ENCODE results near the gene DSG1. TPM values are rescaled to one million over a fixed set of nuclear protein-coding genes. Genes with fewer than 3 reads are reported as not detected.

DSG1 gene
- total RNA-seq, 1 experiment from 2014 or later: not detected

- H3K79me1 ChIP-seq (ENCODE audit: insufficient read depth, low read depth, low read length, poor library complexity, severe bottlenecking): no peaks in the 10 kb centered on the region
- H3K79me2 ChIP-seq (ENCODE audit: insufficient read depth, low read length): no peaks in the 10 kb centered on the region
- H3K4me2 ChIP-seq (ENCODE audit: insufficient read depth, insufficient read length, low read length): peak overlapping the region; percentile 12
- DNase-seq: no peak
- WGBS (ENCODE audit: extremely low coverage, insufficient read length, low lambda C conversion rate): no CpG with 5 or more reads among the region's 7 CpGs
- H3K9me3 Mint-ChIP-seq: no peaks in the 10 kb centered on the region
- H3K27ac ChIP-seq (ENCODE audit: insufficient read length, low read depth, low read length): no peak overlapping the region
- H3K56ac ChIP-seq (ENCODE audit: insufficient read length, low read depth, low read length): no peak overlapping the region
- H4K20me1 ChIP-seq (ENCODE audit: control insufficient read depth, insufficient read depth, insufficient read length): no peaks in the 10 kb centered on the region
- H3K4me1 Mint-ChIP-seq: peaks cover 16 to 21% of the 10 kb centered on the region in 2 experiments
- no peaks in the 10 kb centered on the region for H3K23me2 ChIP-seq (ENCODE audit: insufficient read length, low read depth, low read length, poor library complexity, severe bottlenecking)
- H3K9me3 ChIP-seq (ENCODE audit: control insufficient read depth, low read depth, low read length): no peaks in the 10 kb centered on the region
- no peak overlapping the region for H3K9ac ChIP-seq (ENCODE audit: extremely low read depth, insufficient read length, low read length)
- H4K91ac ChIP-seq (ENCODE audit: insufficient read length, low read depth, low read length): no peak overlapping the region
- H2BK5ac ChIP-seq (ENCODE audit: insufficient read length, low read length): no peak overlapping the region
- H2BK120ac ChIP-seq (ENCODE audit: low read depth, low read length, poor library complexity, severe bottlenecking): no peak overlapping the region
- H3K4ac ChIP-seq (ENCODE audit: low read depth, low read length): no peak overlapping the region
- no peak overlapping the region for H4K8ac ChIP-seq (replicated peaks; ENCODE audit: insufficient read length, low read depth, low read length)
- H3K4me1 ChIP-seq (ENCODE audit: insufficient read depth, low read length): peaks cover 3% of the 10 kb centered on the region; the same call in 1 of the 2 replicates
- no peak overlapping the region for H2AK5ac ChIP-seq (ENCODE audit: insufficient read length, low read length)
- no peak overlapping the region for H4K5ac ChIP-seq (ENCODE audit: insufficient read length, low read depth, low read length)
- TF ChIP-seq CTCF (conservative IDR thresholded peaks at IDR 0.05): no peak
- peak overlapping the region; percentile 48 for H2AFZ ChIP-seq (ENCODE audit: low read length)
- H3K27me3 Mint-ChIP-seq (ENCODE audit: low read depth): no peaks in the 10 kb centered on the region
- H2BK15ac ChIP-seq (ENCODE audit: low read depth, low read length): no peak overlapping the region
- no peak overlapping the region for H3K23ac ChIP-seq (ENCODE audit: insufficient read length, low read depth, low read length)
- no peaks in the 10 kb centered on the region for H3K27me3 ChIP-seq (ENCODE audit: insufficient read depth, low read length)
- H3T11ph ChIP-seq (ENCODE audit: low read length): peak overlapping the region; percentile 17
- no peaks in the 10 kb centered on the region for H3K36me3 Mint-ChIP-seq (ENCODE audit: insufficient read depth in 1 of 3, low read depth in 3 of 3)
- H3K27ac Mint-ChIP-seq: peak overlapping the region; percentile 8 to 86 (median 80); a peak in 5 of 7 replicates
- no peak overlapping the region for H3K18ac ChIP-seq (ENCODE audit: insufficient read length, low read depth, low read length)
- H2BK12ac ChIP-seq (ENCODE audit: insufficient read length, low read depth, low read length): no peak overlapping the region
- H3K4me3 Mint-ChIP-seq: peak overlapping the region in 1 of 2 experiments; percentile 25; a peak in 1 of 5 replicates
- H2BK20ac ChIP-seq (ENCODE audit: low read depth, low read length, poor library complexity, severe bottlenecking): no peak overlapping the region
- H3K14ac ChIP-seq (ENCODE audit: insufficient read depth, low read length): no peak overlapping the region
Measured at GRCh38 chr18:31329787-31330438, 12.0 kb downstream of the DSG1 start.

Measured in H9 (cell line).